Measurements from ENCODE around the gene KMT2C.
A peak's percentile ranks its signal among the peaks of the same experiment; 100 is the strongest.
"Not testable (repeated sequence)": the region's sequence is repeated elsewhere in the genome, so short reads cannot be mapped to it uniquely, and the experiment has no call there.

KMT2C gene

GRCh38 chr7:152441810-152442209 is 6.0 kb upstream of the KMT2C start:
- DNase-seq (ENCODE audit: low spot score), result not testable (repeated sequence)

GRCh38 chr7:152441168-152441567 is 5.4 kb upstream of the KMT2C start:
- not testable (repeated sequence) for DNase-seq (ENCODE audit: low spot score)

GRCh38 chr7:152438017-152438416 is 2.2 kb upstream of the KMT2C start:
- not testable (repeated sequence) for DNase-seq (ENCODE audit: low spot score)

GRCh38 chr7:152436931-152437575 is 1.2 kb upstream of the KMT2C start:
- not testable (repeated sequence) for DNase-seq (ENCODE audit: low spot score)

- peak; percentile 93 for DNase-seq (ENCODE audit: low spot score)
These were observed 518 bp upstream of the KMT2C start for GRCh38 chr7:152436111-152436930.

- DNase-seq (ENCODE audit: low spot score), result peak; percentile 39
These were observed 1.1 kb downstream of the KMT2C start for GRCh38 chr7:152434511-152435383.

- DNase-seq (ENCODE audit: low spot score), result not testable (repeated sequence)
These were observed 1.9 kb downstream of the KMT2C start for GRCh38 chr7:152433721-152434490.

GRCh38 chr7:152432735-152433134 is 3.1 kb downstream of the KMT2C start:
- not testable (repeated sequence) for DNase-seq (ENCODE audit: low spot score)

- no peak for DNase-seq (ENCODE audit: low spot score)
These were observed 4.9 kb downstream of the KMT2C start for GRCh38 chr7:152430854-152431253.

- not testable (repeated sequence) for DNase-seq (ENCODE audit: low spot score)
These were observed 5.7 kb downstream of the KMT2C start for GRCh38 chr7:152430118-152430517.

GRCh38 chr7:152424348-152425108 is 11.3 kb downstream of the KMT2C start:
- no peak for DNase-seq (ENCODE audit: low spot score)

GRCh38 chr7:152423991-152424347 is 11.8 kb downstream of the KMT2C start:
- DNase-seq (ENCODE audit: low spot score), result no peak

- not testable (repeated sequence) for DNase-seq (ENCODE audit: low spot score)
These were observed 12.6 kb downstream of the KMT2C start for GRCh38 chr7:152423171-152423570.

- DNase-seq (ENCODE audit: low spot score), result not testable (repeated sequence)
These were observed 14.9 kb downstream of the KMT2C start for GRCh38 chr7:152420950-152421349.

GRCh38 chr7:152419473-152420429 is 16.1 kb downstream of the KMT2C start:
- no peak for DNase-seq (ENCODE audit: low spot score)

- no peak for DNase-seq (ENCODE audit: low spot score)
These were observed 21.0 kb downstream of the KMT2C start for GRCh38 chr7:152414779-152415178.

GRCh38 chr7:152411389-152411788 is 24.4 kb downstream of the KMT2C start:
- no peak for DNase-seq (ENCODE audit: low spot score)

- no peak for DNase-seq (ENCODE audit: low spot score)
These were observed 29.3 kb downstream of the KMT2C start for GRCh38 chr7:152406491-152406890.

- not testable (repeated sequence) for DNase-seq (ENCODE audit: low spot score)
These were observed 29.8 kb downstream of the KMT2C start for GRCh38 chr7:152406030-152406429.

- no peak for DNase-seq (ENCODE audit: low spot score)
These were observed 32.1 kb downstream of the KMT2C start for GRCh38 chr7:152403726-152404125.
